ENCODE data around the gene CCDC33. TPM values are rescaled to one million over a fixed set of nuclear protein-coding genes. Genes with fewer than 3 reads are reported as not detected.

The CCDC33 gene
- total and polyA plus RNA-seq, 2 experiments from 2014 or later, result 2.6 to 2.8 TPM

- peak overlapping the region; percentile 98 for H2AFZ ChIP-seq
- peak overlapping the region; percentile 91 for H3K4me2 ChIP-seq
- H3K4me1 Mint-ChIP-seq, result peaks cover 19% of the 10 kb centered on the region
- H3F3A ChIP-seq (replicated peaks; ENCODE audit: low read depth), result 0 out of 2 replicates have a peak, but pooled peaks cover 5% of the 10 kb centered on the region
- H3K27me3 Mint-ChIP-seq (ENCODE audit: insufficient read depth, low read depth, poor library complexity), result peaks cover 22% of the 10 kb centered on the region
- H3K27me3 ChIP-seq (ENCODE audit: insufficient read depth), result peaks cover 40% of the 10 kb centered on the region
- H3K36me3 ChIP-seq (ENCODE audit: insufficient read depth), result no peaks in the 10 kb centered on the region
- peak; percentile 72 for DNase-seq (ENCODE audit: low spot score)
- TF ChIP-seq CREB1 (CRISPR knock-in tag; IDR thresholded peaks at IDR 0.05; ENCODE audit: low read depth) (peak; percentile 84), POLR2AphosphoS5 (IDR thresholded peaks at IDR 0.05; ENCODE audit: low read depth) (peak; percentile 49; the same call in 1 of the 2 replicates), EZH2 (IDR thresholded peaks at IDR 0.05; ENCODE audit: low read depth, unreplicated experiment) (no peak)
- peak overlapping the region; percentile 77 for H3K4me3 ChIP-seq
- no peaks in the 10 kb centered on the region for H3K9me3 Mint-ChIP-seq
- 0 out of 2 replicates have a peak overlapping the region, but pooled peaks have one; percentile 28 for H3K27ac Mint-ChIP-seq
- no peak overlapping the region for H3K27ac ChIP-seq (ENCODE audit: low read depth)
- no peaks in the 10 kb centered on the region for H4K20me1 ChIP-seq (replicated peaks; ENCODE audit: insufficient read depth)
- H3K36me3 Mint-ChIP-seq (ENCODE audit: low read depth), result no peaks in the 10 kb centered on the region
- ATAC-seq, result peak; percentile 82
- H3K4me3 Mint-ChIP-seq, result peak overlapping the region; percentile 81
- H3K4me1 ChIP-seq (ENCODE audit: insufficient read depth), result peaks cover 28% of the 10 kb centered on the region
- no peaks in the 10 kb centered on the region for H3K79me2 ChIP-seq (replicated peaks; ENCODE audit: insufficient read depth)
- H3K9me2 ChIP-seq (ENCODE audit: insufficient read depth), result no peaks in the 10 kb centered on the region
These were observed 129.7 kb downstream of the CCDC33 start for GRCh38 chr15:74365598-74366445.

- Histone ChIP-seq H3K4me3 (peak within 1 kb of the TSS; percentile 77; the same call in 1 of the 2 replicates), H3K4me1 (ENCODE audit: insufficient read depth) (peaks cover 31% of the 10 kb centered on the region), H3K4me2 (no peak within 1 kb of the TSS; the same call in 1 of the 2 replicates), H3F3A (replicated peaks; ENCODE audit: low read depth) (0 out of 2 replicates have a peak, but pooled peaks cover 5% of the 10 kb centered on the region), H3K36me3 (ENCODE audit: insufficient read depth) (no peaks in the 10 kb centered on the region), H3K79me2 (replicated peaks; ENCODE audit: insufficient read depth) (no peaks in the 10 kb centered on the region), H3K27ac (ENCODE audit: low read depth) (no peak within 1 kb of the TSS), H2AFZ (no peak within 1 kb of the TSS), H4K20me1 (replicated peaks; ENCODE audit: insufficient read depth) (no peaks in the 10 kb centered on the region), H3K27me3 (ENCODE audit: insufficient read depth) (peaks cover 40% of the 10 kb centered on the region), H3K9me2 (ENCODE audit: insufficient read depth) (no peaks in the 10 kb centered on the region)
- ATAC-seq (no peak), DNase-seq (ENCODE audit: low spot score) (no peak)
- H3K27ac Mint-ChIP-seq, result no peak within 1 kb of the TSS
- peaks cover 22% of the 10 kb centered on the region for H3K27me3 Mint-ChIP-seq (ENCODE audit: insufficient read depth, low read depth, poor library complexity)
- H3K4me3 Mint-ChIP-seq, result peak within 1 kb of the TSS; percentile 42; the same call in 2 of the 3 replicates
- H3K4me1 Mint-ChIP-seq, result peaks cover 19% of the 10 kb centered on the region
- no peaks in the 10 kb centered on the region for H3K36me3 Mint-ChIP-seq (ENCODE audit: low read depth)
- no peaks in the 10 kb centered on the region for H3K9me3 Mint-ChIP-seq
- TF ChIP-seq CREB1 (CRISPR knock-in tag; IDR thresholded peaks at IDR 0.05; ENCODE audit: low read depth) (no peak), REST (IDR thresholded peaks at IDR 0.05; ENCODE audit: unreplicated experiment) (no peak), ZNF331 (CRISPR knock-in tag; IDR thresholded peaks at IDR 0.05; ENCODE audit: low read depth) (no peak), POLR2AphosphoS5 (IDR thresholded peaks at IDR 0.05; ENCODE audit: low read depth) (no peak), NANOG (IDR thresholded peaks at IDR 0.05; ENCODE audit: borderline replicate concordance) (no peak), STAT1 (IDR thresholded peaks at IDR 0.05; ENCODE audit: unreplicated experiment) (no peak), EZH2 (IDR thresholded peaks at IDR 0.05; ENCODE audit: low read depth, unreplicated experiment) (no peak), JUNB (IDR thresholded peaks at IDR 0.05; ENCODE audit: unreplicated experiment) (no peak), CTCF (conservative IDR thresholded peaks at IDR 0.05; ENCODE audit: low read depth in 2 of 2) (no peak), EZH2phosphoT487 (IDR thresholded peaks at IDR 0.05; ENCODE audit: unreplicated experiment) (no peak), ETS1 (IDR thresholded peaks at IDR 0.05) (no peak), ZNF114 (CRISPR knock-in tag; IDR thresholded peaks at IDR 0.05) (no peak)
These were observed 131.2 kb downstream of the CCDC33 start, which contains the start of gene CYP11A1 for GRCh38 chr15:74367296-74367854. CYP11A1 (minus strand) TSS chr15:74367646; CDS start chr15:74367585, 61 bp downstream.

All from GM23338 (cell line).